Liver (tissue), 9 donors: ENCODE data around the gene ABHD16B. TPM values are rescaled to one million over a fixed set of nuclear protein-coding genes. Genes with fewer than 3 reads are reported as not detected.

Source experiments
- DNase-seq: peaks from one replicate; pipeline ENCODE4 v3.0.0-alpha.2; 2017; ENCODE audit warnings: low spot score
- H3K27ac ChIP-seq, 2 donors: one replicate each; pipeline ENCODE4 v1.7.0; 2013; ENCODE audit warnings: inconsistent platforms in 2 of 2, low read length in 2 of 2, control low read depth in 1 of 2, low read depth in 1 of 2, mild to moderate bottlenecking in 1 of 2
- H3K27me3 ChIP-seq, 4 donors: one replicate each; pipeline versions ENCODE4 v1.6.1 to v1.7.0; 2013; ENCODE audit warnings: low read length in 3 of 4, inconsistent platforms in 1 of 4, mild to moderate bottlenecking in 1 of 4, moderate library complexity in 1 of 4; ENCODE audit not compliant: control insufficient read depth in 4 of 4, insufficient read depth in 4 of 4
- H3K36me3 ChIP-seq, 4 donors: one replicate each; pipeline versions ENCODE4 v1.6.1 to v1.7.0; 2013; ENCODE audit warnings: low read length in 3 of 4, mild to moderate bottlenecking in 3 of 4, low read depth in 1 of 4, moderate library complexity in 1 of 4; ENCODE audit not compliant: control insufficient read depth in 4 of 4, insufficient read depth in 3 of 4
- H3K4me1 ChIP-seq, 4 donors: one replicate each; pipeline versions ENCODE4 v1.6.1 to v1.7.0; 2013; ENCODE audit warnings: low read length in 3 of 4, mild to moderate bottlenecking in 3 of 4, moderate library complexity in 1 of 4; ENCODE audit not compliant: control insufficient read depth in 4 of 4, insufficient read depth in 4 of 4
- H3K4me3 ChIP-seq, 3 donors: one replicate each; pipeline versions ENCODE4 v1.6.1 to v1.7.0; 2013; ENCODE audit warnings: low read length in 3 of 3, control low read depth in 1 of 3, low read depth in 1 of 3, mild to moderate bottlenecking in 1 of 3
- H3K9ac ChIP-seq, 2 donors: one replicate each; pipeline ENCODE4 v1.7.0; 2013; ENCODE audit warnings: low read length in 2 of 2, mild to moderate bottlenecking in 2 of 2, moderate library complexity in 2 of 2, control low read depth in 1 of 2, low read depth in 1 of 2
- H3K9me3 ChIP-seq, 4 donors: one replicate each; pipeline versions ENCODE4 v1.6.1 to v1.7.0; 2013; ENCODE audit warnings: low read length in 3 of 4; ENCODE audit not compliant: control insufficient read depth in 4 of 4
- ATF3 ChIP-seq: IDR thresholded peaks from 2 replicates; pipeline ENCODE4 v1.6.1; 2016; ENCODE audit warnings: antibody characterized with exemption
- EGR1 ChIP-seq, 2 donors: IDR thresholded peaks; 2 replicates each; pipeline ENCODE4 v1.6.1; 2016 to 2018; ENCODE audit warnings: antibody characterized with exemption in 2 of 2, low read depth in 2 of 2
- FOXA1 ChIP-seq: IDR thresholded peaks from 2 replicates; pipeline ENCODE4 v1.6.1; 2016; ENCODE audit warnings: antibody characterized with exemption
- FOXA2 ChIP-seq: IDR thresholded peaks from 2 replicates; pipeline ENCODE4 v1.6.1; 2016; ENCODE audit warnings: antibody characterized with exemption
- GABPA ChIP-seq, 2 donors: IDR thresholded peaks in 1 of 2; conservative IDR thresholded peaks in 1 of 2; 2 replicates each; pipeline ENCODE4 v1.6.1; 2016; ENCODE audit warnings: antibody characterized with exemption in 2 of 2, mild to moderate bottlenecking in 1 of 2, moderate library complexity in 1 of 2
- HNF4A ChIP-seq, 2 donors: conservative IDR thresholded peaks; 2 replicates each; pipeline ENCODE4 v1.6.1; 2016; ENCODE audit warnings: antibody characterized with exemption in 2 of 2, mild to moderate bottlenecking in 2 of 2
- HNF4G ChIP-seq: IDR thresholded peaks from 2 replicates; pipeline ENCODE4 v1.6.1; 2016; ENCODE audit warnings: antibody characterized with exemption
- JUND ChIP-seq, 2 donors: IDR thresholded peaks; 2 replicates each; pipeline ENCODE4 v1.6.1; 2016; ENCODE audit warnings: antibody characterized with exemption in 2 of 2
- MAX ChIP-seq: IDR thresholded peaks from 2 replicates; pipeline ENCODE4 v1.6.1; 2016; ENCODE audit warnings: antibody characterized with exemption
- NR2F2 ChIP-seq: IDR thresholded peaks from 2 replicates; pipeline ENCODE4 v1.6.1; 2016; ENCODE audit warnings: antibody characterized with exemption
- RAD21 ChIP-seq, 2 donors: IDR thresholded peaks; 2 replicates each; pipeline ENCODE4 v1.6.1; 2016; ENCODE audit warnings: antibody characterized with exemption in 2 of 2, mild to moderate bottlenecking in 2 of 2
- REST ChIP-seq: IDR thresholded peaks from 2 replicates; pipeline ENCODE4 v1.6.1; 2016; ENCODE audit warnings: antibody characterized with exemption, mild to moderate bottlenecking
- RXRA ChIP-seq, 2 donors: IDR thresholded peaks; 2 replicates each; pipeline ENCODE4 v1.6.1; 2017 to 2018; ENCODE audit warnings: antibody characterized with exemption in 2 of 2, mild to moderate bottlenecking in 1 of 2
- SP1 ChIP-seq: IDR thresholded peaks from 2 replicates; pipeline ENCODE4 v1.6.1; 2018; ENCODE audit warnings: antibody characterized with exemption, mild to moderate bottlenecking
- TAF1 ChIP-seq: conservative IDR thresholded peaks from 2 replicates; pipeline ENCODE4 v1.6.1; 2016; ENCODE audit warnings: antibody characterized with exemption, mild to moderate bottlenecking
- YY1 ChIP-seq: IDR thresholded peaks from 2 replicates; pipeline ENCODE4 v1.6.1; 2016; ENCODE audit warnings: antibody characterized with exemption, mild to moderate bottlenecking
- ZBTB33 ChIP-seq: IDR thresholded peaks from 2 replicates; pipeline ENCODE4 v1.6.1; 2016; ENCODE audit warnings: antibody characterized with exemption
- WGBS: extraction: QIAGEN DNeasy Blood & Tissue Kit; methylation state at CpG from one replicate; pipeline ENCODE4 v1.1.7; 2013; 5-methylcytosine and 5-hydroxymethylcytosine counted together
- polyA plus RNA-seq, 2 donors: library from polyadenylated mRNA; stranded (reverse) in 1 of 2; unstranded in 1 of 2; fragments of 200-250 nt in 1 of 2; fragments of >200 nt in 1 of 2; fragmentation: Nextera tagmentation in 1 of 2; extraction: Ambion mirVana in 1 of 2; gene quantifications; one replicate each; pipeline versions ENCODE4 v1.2.1 to v1.2.3, GENCODE V29; 2013 to 2015
- total RNA-seq, 2 donors: library from RNA; depleted of rRNA; stranded (reverse); fragments of >200 nt; gene quantifications; one replicate each; pipeline ENCODE4 v1.2.3, GENCODE V29; 2014
- donor health status: healthy.
- donor health status: healthy.
- donor health status: healthy.
- donor health status: healthy.
- donor health status: healthy.

The ABHD16B gene
- total and polyA plus RNA-seq, 4 donors, result 0.10 TPM; not detected in 3

GRCh38 chr20:63898882-63899558, 37.7 kb downstream of the ABHD16B start:
- H3K4me1 ChIP-seq, result peaks cover 3 to 42% (median 26%) of the 10 kb centered on the region in 4 donors
- no peak overlapping the region for H3K9ac ChIP-seq
- H3K27ac ChIP-seq, result no peak overlapping the region
- no peak for TF ChIP-seq EGR1 (IDR thresholded peaks at IDR 0.05; ENCODE audit: low read depth in 2 of 2)
- TF ChIP-seq REST, result no peak
- no peak for TF ChIP-seq MAX
- no peak for TF ChIP-seq YY1
- no peak for TF ChIP-seq JUND (IDR thresholded peaks at IDR 0.05)
- TF ChIP-seq FOXA2, result no peak
- TF ChIP-seq ZBTB33, result no peak
- no peak for TF ChIP-seq ATF3
- no peak for TF ChIP-seq RAD21 (IDR thresholded peaks at IDR 0.05)
- H3K9me3 ChIP-seq, result no peaks in the 10 kb centered on the region
- H3K27me3 ChIP-seq, result no peaks in the 10 kb centered on the region
- no peaks in the 10 kb centered on the region for H3K36me3 ChIP-seq
- H3K4me3 ChIP-seq, result no peak overlapping the region
- DNase-seq, result no peak
- 81% methylated on average over 10 of the region's 10 CpGs for WGBS

GRCh38 chr20:63900413-63900812, 39.1 kb downstream of the ABHD16B start:
- Histone ChIP-seq H3K4me1 (peaks cover 3 to 38% (median 24%) of the 10 kb centered on the region in 4 donors), H3K9me3 (no peaks in the 10 kb centered on the region), H3K27me3 (no peaks in the 10 kb centered on the region), H3K4me3 (no peak overlapping the region), H3K9ac (no peak overlapping the region), H3K27ac (peak overlapping the region in 1 of 2 donors; percentile 42), H3K36me3 (no peaks in the 10 kb centered on the region)
- 66% methylated on average over 3 of the region's 3 CpGs for WGBS
- no peak for DNase-seq
- TF ChIP-seq RAD21 (IDR thresholded peaks at IDR 0.05), result no peak
- no peak for TF ChIP-seq HNF4A (conservative IDR thresholded peaks at IDR 0.05)
- no peak for TF ChIP-seq ATF3
- TF ChIP-seq NR2F2, result no peak
- TF ChIP-seq JUND (IDR thresholded peaks at IDR 0.05), result no peak
- no peak for TF ChIP-seq GABPA (IDR thresholded peaks at IDR 0.05 in 1 of 2, conservative IDR thresholded peaks at IDR 0.05 in 1 of 2)
- TF ChIP-seq HNF4G, result no peak
- TF ChIP-seq TAF1, result no peak
- no peak for TF ChIP-seq ZBTB33
- no peak for TF ChIP-seq FOXA2
- TF ChIP-seq RXRA (IDR thresholded peaks at IDR 0.05), result no peak
- no peak for TF ChIP-seq YY1
- no peak for TF ChIP-seq REST
- TF ChIP-seq FOXA1, result no peak
- TF ChIP-seq EGR1 (IDR thresholded peaks at IDR 0.05; ENCODE audit: low read depth in 2 of 2), result no peak
- TF ChIP-seq SP1, result no peak
- no peak for TF ChIP-seq MAX
